Measurements from ENCODE around the gene PRKCH.
"Not testable (repeated sequence)": the region's sequence is repeated elsewhere in the genome, so short reads cannot be mapped to it uniquely, and the experiment has no call there.

Gene PRKCH

DNA sequence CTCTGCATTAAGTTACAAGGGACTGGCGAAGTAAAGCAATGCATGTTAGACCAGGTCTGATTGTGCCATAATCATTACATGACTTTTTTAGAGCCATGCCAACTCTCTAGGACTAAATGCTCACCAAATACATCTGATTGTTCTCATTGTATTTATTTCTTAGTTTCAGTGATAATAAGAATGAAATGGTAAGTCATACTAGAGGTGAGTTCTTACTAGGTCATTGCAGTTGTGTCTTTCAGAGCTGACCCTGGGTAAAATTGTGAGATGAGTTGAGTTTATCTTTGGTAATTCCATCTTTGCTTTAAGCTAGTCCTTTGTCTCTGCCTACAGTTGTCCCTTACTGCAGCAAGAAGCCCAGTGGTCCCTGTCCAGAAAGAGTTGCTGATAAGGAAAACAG is 73.2 kb downstream of the PRKCH start:
- no peak for DNase-seq (ENCODE audit: low read depth)

GRCh38 chr14:61395115-61395725 is 73.8 kb downstream of the PRKCH start:
- DNase-seq (ENCODE audit: low read depth), result no peak

DNA sequence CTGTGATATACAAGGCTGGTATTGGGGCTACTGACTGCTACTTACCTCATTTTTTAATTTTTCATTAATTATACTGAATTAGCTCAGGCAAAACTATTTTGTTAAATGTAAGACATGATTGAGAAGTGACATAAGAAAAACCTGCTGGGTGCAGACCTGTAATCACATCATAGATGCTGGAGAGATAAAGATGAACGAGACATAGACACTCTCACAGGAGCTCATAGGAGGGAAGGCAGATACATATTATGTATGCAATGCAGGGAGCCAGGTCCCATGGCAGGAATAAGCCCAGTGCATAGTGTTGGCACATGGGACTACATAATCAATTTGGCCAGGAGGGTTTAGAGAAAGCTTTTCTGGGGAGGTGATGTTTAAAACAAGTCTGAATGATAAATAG is 74.9 kb downstream of the PRKCH start:
- DNase-seq (ENCODE audit: low read depth), result no peak

- no peak for DNase-seq (ENCODE audit: low read depth)
These were observed 75.3 kb downstream of the PRKCH start for GRCh38 chr14:61396694-61397093.

- no peak for DNase-seq (ENCODE audit: low read depth)
These were observed 76.2 kb downstream of the PRKCH start for GRCh38 chr14:61397615-61398014.

GRCh38 chr14:61398221-61398620 is 76.8 kb downstream of the PRKCH start:
- no peak for DNase-seq (ENCODE audit: low read depth)

DNA sequence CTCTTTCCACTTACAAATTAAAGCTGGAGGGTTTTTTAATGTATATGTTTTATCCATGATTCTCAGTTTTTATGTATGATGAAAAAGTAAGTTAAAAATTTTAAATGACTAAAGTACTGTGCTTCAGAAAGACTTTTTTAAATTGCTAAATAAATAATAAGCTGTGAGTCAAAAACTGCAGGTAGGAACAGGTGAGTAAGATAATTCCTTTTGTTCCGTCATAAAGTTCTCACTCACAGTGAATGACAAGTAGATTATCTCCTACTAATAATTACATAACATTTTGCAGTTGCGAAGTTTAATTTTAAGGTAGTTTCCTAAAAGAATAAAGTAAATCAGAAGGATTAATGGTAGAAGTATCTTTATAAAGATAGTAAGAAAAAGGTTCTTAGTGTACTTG is 78.0 kb downstream of the PRKCH start:
- no peak for DNase-seq (ENCODE audit: low read depth)

GRCh38 chr14:61401461-61401860 is 80.1 kb downstream of the PRKCH start:
- DNase-seq (ENCODE audit: low read depth), result no peak

- no peak for DNase-seq (ENCODE audit: low read depth)
These were observed 82.0 kb downstream of the PRKCH start for GRCh38 chr14:61403411-61403810.

DNA sequence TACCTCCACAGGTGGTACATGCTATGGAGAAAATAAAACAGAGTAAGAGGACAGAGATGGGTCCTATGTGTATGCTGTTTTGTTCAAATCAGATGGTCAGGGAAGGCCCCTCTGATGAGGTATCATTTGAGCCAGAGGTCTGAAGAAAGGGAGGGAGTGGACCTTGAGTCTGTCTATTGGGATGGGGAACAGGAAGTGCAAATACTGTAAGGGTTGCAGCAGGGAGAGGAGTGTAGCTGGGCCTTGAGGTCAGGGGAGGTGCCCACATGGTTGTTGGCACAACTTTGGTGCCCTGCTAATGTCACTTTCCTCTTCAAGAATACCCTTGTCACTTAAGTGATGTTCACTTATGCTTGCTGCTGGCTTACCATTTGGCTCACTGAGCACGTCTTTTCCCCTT is 83.3 kb downstream of the PRKCH start:
- no peak for DNase-seq (ENCODE audit: low read depth)

DNA sequence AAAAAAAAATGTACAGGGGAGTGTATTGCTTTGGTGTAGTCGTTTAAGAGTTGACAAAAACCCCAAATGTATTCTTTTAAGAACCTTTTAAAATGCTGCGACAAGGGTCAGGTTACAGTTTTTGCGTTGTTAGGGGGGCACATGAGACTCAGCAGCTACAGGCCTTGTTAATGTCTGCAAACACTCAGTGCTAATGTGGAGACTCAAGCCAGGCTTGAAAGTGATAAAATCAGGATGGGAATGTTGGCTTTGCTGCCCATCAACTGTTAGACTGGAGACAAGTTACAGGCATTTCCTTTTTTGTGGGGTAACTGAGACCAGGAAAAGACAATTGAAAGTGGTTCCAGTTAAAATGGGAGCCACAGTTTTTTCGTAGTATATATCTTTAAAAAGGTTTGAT is 84.8 kb downstream of the PRKCH start:
- no peak for DNase-seq (ENCODE audit: low read depth)

DNA sequence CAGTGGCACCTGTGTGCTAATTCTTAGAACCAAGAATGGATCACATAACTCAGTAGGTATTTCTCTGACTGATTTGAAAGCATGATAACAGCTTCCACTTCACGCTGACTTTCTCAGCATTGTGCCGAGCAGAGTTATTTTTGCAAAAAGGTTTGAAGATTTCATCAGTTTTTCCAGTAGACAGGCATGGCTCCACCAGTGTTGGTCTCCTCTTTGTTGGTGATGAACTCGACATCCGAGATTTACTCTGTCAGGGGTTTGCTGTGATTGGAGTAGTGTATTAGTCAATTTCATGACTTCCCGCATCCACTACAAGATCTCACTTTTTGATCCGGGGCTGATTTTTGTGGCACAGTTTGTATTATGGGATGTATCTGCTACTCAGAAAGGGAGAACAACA is 85.3 kb downstream of the PRKCH start:
- no peak for DNase-seq (ENCODE audit: low read depth)

DNA sequence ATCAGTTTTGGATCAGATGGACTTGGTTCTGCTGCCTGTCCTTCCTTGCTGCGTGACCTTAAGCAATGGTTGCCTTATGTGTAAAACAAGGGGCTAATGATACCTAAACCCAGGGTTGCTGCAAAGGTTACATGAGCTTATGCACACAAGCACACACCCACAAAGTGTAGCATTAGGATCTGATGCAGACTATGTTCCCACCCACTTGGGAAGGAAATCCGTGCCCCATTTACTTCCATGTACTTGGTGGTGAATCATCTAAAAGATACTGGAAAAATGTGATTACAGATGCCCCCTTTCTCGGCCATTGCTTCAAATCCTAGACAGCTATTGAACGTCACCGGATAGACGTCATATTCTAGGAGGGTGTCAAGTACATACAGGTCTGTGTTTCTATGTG is 87.1 kb downstream of the PRKCH start:
- DNase-seq (ENCODE audit: low read depth), result no peak

DNA sequence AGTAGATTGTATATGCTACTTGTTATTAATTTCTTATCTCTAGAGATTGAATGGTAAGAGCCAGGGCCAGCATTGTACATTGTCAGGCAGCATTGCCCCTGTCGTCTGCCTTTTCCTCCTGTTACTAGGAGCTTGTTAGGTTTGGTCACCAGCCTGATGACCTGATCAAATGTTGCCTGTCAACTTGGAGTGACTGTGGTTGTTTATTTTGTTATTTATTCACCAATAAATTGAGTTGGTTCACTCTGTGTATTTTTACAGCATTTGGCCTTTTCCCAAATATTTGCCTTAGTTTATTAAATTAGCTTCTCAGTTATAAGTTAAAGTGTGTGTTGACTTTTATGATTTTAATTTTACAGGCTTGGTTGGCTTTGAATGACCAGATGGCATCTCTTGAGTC is 88.4 kb downstream of the PRKCH start:
- DNase-seq (ENCODE audit: low read depth), result no peak

DNA sequence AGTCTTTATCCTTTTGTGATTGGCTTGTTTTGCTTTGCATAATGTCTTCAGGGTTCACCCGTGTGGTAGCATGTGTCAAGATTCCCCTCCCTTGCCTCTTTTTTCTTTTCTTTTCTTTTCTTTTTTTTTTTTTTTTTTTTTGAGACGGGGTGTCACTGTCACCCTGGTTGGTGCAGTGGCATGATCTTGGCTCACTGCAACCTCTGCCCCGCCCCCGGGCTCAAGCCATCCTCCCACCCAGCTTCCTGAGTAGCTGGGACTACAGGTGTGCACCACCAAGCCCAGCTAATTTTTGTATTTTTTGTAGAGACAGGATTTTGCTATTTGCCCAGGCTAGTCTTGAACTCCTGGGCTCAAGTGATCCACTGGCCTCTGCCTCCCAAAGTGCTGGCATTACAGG is 94.6 kb downstream of the PRKCH start:
- not testable (repeated sequence) for DNase-seq (ENCODE audit: low read depth)

DNA sequence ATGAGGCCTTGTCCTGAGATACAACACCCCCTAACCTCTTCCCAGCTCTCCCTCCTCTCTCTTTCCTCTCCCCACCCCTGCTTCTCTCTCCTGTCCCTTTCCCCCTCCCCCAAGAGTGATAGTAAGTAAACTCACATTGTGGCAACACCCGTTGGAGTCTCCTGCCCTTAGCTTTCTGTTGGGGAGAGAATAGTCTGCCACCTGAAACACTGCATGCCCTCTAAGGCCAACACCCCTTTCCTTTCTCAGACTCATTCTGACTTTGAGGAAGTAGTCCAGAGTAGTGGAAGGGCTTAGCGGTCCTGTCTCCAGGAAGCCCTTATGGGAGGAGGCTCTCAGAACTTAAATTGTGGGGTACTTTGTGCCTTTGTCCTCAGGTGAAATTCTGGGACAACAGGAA is 95.2 kb downstream of the PRKCH start:
- DNase-seq (ENCODE audit: low read depth), result no peak

DNA sequence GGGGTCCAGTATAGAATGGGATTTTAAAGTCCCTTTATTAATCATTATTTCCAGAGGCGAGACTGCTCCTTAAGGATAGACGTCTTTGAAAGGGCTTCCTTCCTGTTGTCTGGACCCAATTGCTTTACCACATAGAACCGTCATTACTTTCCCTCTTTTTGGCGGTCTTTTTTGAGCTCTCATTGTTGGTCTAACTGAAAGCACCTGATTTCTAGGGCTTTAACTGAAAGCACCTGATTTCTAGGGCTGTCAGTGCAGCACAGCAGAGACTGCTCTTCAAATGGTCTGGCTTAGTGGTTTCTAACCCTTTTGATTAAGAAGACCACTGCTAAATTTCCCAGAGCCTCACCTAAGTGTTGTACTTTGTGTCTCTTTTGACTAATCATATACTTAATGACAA is 95.8 kb downstream of the PRKCH start:
- no peak for DNase-seq (ENCODE audit: low read depth)

DNA sequence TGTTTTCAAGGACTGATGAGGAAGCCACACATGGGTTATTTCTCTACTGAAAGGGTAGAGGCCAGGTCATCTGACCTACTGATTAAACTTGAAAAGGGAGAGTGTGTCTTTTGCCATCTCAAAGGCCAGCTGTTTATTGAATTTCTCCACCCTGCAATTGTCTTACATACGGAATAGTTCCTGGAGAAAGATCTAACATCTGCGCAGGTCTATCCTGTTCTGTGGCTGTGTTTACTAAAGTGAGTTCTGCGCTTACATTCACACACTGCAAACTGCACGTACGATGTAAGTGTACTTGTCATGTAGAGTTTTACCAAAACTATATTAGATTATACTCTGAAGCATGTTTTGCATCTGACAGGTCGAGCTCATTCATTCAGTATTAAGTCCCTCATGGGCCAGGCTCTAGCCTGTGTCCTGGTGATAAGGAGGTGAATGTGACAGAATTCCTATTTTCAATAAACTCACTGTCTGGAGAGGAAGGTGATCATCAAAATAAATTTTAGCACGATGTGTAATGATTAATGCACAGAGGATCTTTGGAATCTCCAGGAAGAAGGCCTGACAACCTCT is 96.6 kb downstream of the PRKCH start:
- no peak for DNase-seq (ENCODE audit: low read depth)

DNA sequence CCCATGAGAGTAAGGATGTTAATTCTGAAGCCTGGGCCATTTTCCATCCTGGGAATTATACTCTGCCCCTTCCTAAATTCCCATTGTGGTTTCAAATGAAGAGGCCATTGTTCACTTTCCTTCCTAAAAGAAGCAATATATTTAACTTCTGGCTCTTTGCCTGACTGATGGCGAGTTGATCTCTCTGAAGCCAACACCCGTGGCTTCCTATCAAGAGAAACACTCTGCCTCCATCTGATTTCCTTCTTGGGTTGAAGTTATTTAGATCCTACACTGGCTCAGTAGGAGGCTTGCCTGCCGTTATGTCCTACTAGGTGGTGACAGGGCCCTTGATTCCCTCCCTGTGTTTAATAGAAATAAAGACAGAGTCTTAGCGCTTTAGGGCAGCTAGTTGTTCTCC is 97.4 kb downstream of the PRKCH start:
- no peak for DNase-seq (ENCODE audit: low read depth)

DNA sequence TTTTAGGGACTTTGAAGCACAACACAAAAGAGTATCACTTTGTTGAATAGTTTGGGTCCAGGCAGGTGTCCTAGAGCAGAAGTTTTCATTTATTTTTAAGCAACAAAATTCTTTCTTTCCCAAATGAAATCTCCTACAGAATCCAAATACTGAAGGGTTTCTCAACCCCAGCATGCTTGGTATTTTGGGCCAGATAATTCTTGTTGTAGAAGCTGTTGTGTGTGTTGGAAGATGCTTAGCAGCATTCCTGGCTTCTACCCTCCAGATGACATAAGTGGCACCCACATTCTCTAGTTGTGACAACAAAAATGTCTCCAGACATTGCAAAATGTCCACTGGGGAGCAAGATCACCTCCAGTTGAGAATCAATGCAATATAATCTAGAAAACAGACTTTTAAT is 97.8 kb downstream of the PRKCH start:
- DNase-seq (ENCODE audit: low read depth), result no peak

- DNase-seq (ENCODE audit: low read depth), result peak; percentile 44
These were observed 98.9 kb downstream of the PRKCH start for GRCh38 chr14:61420326-61420725.

GRCh38 chr14:61421212-61421923 is 100.0 kb downstream of the PRKCH start:
- peak; percentile 58 for DNase-seq (ENCODE audit: low read depth)

GRCh38 chr14:61426048-61426447 is 104.7 kb downstream of the PRKCH start:
- DNase-seq (ENCODE audit: low read depth), result no peak

DNA sequence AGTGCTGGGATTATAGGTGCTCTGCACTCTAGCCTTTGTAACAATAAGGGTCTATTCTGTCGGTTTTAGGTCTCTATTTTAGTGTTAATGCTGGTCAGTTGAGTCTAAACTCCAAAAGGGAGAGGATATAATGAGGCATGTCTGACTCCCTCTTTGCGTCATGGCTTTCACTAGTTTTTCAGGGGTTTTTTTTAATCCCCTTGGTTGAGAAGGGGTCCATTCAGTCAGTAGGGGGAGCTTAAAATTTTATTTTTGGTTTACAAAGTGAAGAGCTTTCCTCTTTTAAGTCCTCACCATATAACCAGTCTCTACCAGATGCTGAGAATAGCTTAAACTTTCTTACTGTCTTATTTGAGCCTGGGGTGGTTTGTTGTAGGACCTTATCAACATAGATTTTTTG is 106.9 kb downstream of the PRKCH start:
- DNase-seq (ENCODE audit: low read depth), result no peak
